Activated effector memory CD4-positive, alpha-beta T cell treated with anti-CD3 and anti-CD28 coated beads, Interleukin-2, amount 50 U/mL, for 16 hours (primary cell): Measurements from ENCODE around the gene CFAP46.
"Not testable (repeated sequence)": the region's sequence is repeated elsewhere in the genome, so short reads cannot be mapped to it uniquely, and the experiment has no call there.

Experiments used
- DNase-seq: peaks from one replicate; pipeline ENCODE4 v3.0.0-alpha.2; 2020

The CFAP46 gene

DNA sequence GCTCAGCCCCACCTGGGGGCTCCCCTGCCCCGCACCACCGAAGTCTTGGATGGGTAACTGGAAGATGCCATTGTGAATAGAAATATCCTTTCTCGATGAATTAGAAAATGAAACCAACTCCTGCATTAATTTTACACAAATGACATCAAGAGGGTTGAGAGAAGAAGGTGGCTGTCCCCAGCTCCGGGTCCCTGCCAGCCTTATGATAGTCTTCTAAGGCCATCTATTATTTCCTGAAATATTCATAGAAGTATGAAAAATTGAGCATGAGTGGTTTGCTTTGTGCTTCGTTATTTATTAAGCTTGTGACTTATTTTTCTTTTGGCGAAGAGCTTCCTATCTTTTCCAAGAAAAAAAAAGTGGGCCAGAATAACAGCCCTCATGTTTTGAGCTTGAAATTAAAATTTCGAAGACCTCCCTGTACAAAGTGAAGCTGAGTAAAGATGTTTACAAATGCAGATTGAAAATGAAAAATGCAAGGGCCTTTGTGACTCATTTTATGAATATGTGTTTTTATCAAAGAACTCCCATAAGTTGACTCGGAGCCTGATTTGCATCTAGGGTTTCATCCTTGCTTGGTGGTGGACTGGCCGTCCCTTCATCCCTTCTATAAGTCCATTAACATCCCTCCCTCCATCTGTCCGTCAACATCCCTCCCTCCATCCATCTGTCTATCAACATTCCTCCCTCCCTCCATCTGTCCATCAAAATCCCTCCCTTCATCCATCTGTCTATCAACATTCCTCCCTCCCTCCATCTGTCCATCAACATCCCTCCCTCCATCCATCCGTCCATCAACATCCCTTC, 20.5 kb upstream of the CFAP46 start:
- no peak for DNase-seq

DNA sequence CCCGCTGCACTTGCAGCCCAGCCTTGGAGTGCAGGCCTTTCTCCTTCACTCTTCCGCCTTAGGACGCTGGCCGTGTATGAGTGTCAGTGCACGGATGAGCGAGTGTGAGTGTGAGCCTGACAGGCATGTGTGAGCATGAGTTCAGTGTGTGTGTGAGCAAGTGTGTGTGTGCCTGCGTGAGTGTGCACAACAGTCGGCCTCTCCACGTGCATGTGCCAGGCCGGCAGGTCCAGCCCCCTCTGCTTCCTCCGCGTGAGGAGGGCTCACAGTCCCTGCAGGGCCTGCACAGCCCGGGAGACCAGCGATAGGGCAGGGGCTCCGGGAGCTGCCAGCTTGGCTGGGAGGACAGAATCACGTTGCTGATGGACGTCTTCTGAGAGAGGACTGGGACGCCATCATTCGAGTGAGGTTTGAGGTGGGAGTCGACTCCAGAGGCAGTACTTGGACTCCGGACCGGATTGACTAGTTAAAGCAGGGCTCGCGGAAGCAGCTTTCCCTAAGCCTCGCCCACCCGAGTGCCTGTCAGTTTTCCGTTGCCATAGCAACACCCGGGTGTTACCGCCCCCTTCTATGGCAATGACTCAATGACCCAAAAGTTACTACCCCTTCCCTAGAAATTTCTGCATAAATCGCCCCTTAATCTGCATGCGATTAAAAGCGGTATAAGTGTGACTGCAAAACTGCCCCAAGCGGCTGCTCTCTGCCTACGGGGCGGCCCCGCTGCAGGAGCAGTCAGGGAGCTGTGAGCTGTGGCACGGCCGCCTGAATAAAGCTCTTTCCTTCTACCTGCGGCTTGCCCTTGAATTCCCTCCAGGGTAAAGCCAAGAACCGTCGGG, 19.6 kb upstream of the CFAP46 start:
- peak; percentile 86 for DNase-seq

DNA sequence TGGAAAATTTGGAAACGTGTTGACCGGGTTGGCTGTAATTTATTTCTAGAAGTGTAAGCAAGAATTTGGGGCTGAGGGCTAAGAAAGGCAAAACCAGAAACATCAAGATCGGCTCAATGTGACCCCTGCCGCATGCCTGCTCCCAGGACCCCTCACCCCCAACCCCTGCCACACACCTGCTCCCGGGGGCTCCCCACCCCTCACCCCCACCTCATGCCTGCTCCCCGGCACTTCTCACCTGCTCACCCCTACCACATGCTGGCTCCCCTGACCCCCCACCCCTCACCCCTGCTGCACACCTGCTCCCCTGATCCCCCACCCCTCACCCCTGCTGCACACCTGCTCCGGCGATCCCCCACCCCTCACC, 19.0 kb upstream of the CFAP46 start:
- peak; percentile 38 for DNase-seq

DNA sequence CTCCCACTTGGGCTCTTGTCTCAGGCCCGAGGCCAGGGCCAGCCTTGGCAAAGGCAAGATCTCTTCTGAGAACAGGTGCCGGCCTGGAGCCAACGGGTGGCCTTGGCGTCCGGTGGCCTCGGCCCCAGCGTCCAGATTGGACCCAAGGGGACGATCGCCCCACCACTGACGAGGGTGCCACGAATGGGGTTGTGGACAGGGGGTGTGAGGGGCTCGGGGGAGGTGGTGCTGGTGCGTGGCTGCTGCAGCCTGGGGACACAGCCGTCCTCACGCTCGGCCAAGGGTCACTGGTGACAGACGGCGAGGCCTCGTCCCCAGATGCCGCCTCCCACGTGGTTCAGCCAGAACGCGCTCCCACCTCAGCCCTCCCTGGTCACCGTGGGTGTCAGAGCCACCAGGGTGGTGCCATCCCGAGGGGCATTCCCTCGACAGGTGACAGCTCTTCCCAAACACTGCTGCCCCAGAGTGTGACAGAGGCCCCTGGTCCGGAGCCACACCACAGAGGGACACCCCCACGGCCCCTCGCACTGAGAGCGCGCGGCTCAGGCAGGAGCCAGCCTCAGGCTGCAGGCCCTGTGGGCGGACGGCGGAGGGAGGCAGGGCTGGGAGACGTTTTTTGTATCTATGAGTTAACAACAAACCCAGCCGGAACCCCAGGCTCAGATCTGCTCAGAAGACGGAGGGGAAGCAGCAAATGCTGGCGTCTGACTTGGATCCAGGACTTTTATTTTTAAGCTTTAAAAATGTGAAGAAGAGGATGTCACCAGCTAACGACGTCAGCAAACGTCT, 18.5 kb upstream of the CFAP46 start:
- DNase-seq = peak; percentile 61

DNA sequence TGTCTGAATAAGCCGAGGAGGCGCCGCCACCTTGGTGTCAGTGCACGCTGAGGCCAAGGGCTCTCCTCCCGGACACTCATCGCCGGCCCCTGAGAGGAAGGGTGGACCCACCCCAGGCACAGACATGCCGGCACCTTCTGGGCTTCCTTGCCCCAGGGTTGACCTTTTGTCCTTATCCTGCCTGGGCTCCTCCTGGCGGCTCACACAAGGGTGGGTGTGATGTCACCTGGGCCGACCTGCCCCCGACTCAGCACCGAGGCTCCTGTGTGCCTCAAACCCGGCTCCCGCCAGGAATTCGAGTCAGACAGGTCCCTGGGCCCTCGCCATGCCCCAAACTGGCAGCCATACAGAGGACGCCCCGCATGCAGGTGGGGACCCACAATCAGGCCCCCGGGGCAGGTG, 17.7 kb upstream of the CFAP46 start:
- peak; percentile 61 for DNase-seq

DNA sequence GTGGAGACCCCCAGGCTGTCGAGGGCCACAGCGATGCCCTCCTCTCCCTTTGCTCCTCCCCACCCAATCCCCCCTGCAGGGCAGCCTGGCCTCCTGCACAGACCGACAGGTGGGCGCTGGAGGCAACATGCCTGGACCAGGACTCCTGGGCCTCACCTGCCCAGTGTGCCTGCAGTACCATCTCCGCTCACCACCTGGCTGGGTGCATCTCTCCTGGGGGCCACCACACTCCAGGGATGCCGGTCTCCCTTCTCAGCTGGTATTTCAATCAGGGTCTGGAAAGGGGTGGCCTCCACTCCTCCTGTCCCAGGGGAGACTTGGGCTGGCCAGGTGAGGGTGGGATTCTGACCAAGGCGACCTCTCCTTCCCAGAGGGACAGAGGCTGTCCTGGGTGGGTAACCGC, 17.2 kb upstream of the CFAP46 start:
- DNase-seq = peak; percentile 51

DNA sequence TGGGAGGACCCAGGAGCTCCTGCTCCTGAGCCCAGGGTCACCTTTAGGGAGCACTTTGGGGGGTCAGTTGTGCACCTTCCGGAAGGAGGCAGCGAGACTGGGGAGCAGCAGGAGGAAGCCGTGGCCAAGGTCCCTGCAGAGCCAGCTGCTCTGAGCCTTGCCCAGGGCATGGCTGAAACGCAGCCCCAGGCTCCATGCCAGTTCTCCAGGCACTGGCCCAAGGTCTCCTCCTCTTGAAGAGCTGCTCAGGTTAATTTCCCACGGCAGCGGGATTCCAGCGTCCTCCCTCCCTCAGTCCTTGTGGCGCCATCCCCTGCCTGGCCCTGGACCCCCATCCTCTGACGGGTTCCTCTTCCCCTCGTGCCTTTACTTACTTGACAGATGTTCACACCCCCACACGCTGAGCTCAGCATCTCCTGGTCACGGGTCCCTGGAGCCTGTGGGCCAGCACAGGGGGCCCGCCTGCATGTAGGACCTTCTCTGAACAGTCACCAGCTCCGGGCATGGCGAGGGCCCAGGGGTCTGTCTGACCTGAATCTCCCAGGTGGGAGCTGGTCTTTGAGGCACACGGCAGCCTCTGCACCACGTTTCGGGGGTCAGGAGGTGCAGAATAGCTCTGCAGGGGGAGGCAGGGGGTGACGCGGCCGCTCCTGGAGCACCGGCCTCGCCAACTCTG, 16.7 kb upstream of the CFAP46 start:
- peak; percentile 57 for DNase-seq

DNA sequence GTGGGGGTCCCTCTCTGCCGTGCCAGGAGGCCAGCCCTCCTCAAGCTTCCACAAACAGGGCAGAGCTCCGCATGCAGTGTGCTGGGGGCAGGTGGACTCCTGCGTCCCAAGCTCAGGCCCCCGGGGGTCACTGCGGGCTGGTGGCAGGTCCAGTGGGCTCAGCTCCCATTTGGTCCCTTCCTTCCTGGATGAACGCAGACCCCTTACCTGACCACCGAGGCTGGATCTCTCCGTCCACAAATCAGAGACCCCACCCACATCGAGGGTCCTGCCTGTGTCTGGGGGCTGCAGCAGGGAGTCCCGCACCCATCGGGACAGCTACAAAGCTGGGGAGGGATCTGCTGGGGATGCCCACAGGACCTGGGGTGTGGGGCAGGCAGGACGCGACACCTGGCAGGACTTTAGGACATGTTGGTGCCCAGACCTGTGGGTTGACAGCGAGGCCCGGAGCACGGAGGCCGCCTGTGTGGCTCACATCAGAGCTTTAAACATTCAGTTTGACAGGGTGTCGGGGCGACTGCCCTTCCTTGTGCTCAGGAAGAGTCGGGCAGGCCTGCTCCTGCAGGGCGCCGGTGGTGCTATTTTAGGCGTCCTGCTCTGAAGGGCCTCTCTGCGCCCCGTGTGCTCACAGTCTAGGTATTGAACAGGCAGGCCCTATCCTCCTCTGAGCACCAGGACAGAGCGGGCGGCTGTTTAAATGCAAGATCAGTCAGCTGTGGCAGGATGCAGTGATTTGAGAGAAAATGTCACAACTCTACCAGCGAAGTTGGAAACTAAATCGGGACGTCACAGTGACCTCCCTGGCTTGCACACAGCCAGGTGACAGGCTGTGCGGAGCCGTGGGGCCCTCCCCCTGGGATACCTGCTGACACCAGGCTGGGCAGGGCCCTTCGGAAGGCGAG, 15.9 kb upstream of the CFAP46 start:
- peak; percentile 52 for DNase-seq

DNA sequence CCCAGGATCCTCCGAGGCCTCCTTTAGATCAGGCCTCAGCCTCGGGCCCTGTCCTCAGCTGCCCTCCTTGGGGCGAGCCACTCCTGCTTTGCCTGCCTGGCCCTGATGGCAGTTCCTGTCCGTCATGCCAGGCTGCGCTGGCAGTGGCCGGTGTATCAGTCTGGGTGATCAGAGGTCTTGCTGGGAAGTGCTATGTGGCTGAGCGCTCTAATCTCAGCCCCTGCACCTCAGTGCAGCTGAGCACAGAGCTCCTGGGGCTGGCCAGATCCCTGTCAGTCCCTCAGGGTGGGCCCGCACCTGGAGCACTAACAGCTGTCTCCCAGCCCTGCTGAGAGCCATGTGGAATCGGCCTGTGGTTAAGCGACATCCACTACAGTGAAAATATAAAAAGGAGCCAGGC, 14.8 kb upstream of the CFAP46 start:
- peak; percentile 47 for DNase-seq

DNA sequence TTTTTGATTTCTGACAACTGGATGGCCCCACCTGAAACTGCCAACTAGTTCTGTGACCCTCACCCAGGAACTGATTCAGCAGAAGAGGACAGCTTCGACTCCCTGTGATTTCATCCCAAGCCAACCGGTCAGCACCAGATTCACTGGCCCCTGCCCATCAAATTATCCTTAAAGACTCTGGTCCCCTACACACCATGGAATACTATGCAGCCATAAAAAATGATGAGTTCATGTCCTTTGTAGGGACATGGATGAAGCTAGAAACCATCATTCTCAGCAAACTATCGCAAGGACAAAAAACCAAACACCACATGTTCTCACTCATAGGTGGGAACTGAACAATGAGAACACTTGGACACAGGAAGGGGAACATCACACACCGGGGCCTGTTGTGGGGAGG, 13.9 kb upstream of the CFAP46 start:
- DNase-seq = not testable (repeated sequence)

DNA sequence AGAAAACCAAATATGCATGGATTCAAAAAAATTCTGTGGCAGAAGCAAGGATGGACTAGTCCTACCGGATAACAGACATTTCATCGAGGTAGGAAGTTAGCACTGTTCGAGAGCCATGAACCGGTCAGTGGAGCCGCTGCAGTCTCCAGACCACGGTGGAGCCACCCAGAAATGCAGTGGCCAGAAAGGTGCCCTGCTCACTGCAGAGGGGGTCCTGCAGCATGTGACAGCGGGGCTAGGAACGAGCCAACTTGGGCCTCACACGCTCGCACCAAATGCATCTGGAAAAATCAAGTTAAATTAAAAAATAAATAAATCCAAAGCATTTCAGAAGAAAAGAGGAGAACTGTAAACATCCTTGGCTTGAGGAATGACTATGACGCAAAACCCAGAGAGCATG, 13.1 kb upstream of the CFAP46 start:
- peak; percentile 44 for DNase-seq

DNA sequence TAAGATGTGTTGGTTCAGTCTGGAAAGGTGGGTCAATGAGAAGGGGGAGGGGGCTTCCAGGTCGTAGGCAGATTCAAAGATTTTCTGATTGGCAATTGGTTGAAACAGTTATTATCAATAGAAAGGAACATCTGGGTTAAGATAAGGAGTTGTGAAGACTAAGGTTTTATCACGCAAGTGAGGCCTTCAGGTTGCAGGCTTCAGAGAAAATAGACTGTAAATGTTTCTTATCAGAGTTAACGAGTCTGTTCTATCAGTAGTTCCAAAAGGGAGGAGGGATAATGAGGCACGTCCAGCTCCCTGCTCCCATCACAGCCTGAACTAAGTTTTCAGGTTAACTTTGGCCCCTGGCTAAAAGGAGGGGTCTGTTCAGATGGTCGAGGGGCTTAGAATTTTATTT, 11.1 kb upstream of the CFAP46 start:
- no peak for DNase-seq

DNA sequence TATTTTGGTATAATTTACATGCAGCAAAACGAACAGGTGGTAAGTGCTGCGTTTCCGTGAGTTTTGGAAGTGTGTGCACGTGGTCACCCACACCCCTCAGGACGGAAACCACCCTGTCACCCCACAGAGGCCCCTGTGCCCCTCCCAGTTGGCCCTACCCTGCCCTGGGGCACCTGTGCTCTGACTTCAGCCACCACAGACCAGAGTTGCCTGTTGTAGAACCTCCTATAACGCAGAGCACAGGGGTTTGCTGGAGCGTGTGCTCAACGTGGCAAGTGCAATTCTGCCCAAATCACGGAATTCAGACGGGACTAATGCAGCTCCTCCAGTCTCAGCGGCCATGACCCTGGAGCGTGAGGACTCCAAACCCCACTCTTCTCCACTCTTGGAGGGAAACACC, 9.6 kb upstream of the CFAP46 start:
- no peak for DNase-seq

DNA sequence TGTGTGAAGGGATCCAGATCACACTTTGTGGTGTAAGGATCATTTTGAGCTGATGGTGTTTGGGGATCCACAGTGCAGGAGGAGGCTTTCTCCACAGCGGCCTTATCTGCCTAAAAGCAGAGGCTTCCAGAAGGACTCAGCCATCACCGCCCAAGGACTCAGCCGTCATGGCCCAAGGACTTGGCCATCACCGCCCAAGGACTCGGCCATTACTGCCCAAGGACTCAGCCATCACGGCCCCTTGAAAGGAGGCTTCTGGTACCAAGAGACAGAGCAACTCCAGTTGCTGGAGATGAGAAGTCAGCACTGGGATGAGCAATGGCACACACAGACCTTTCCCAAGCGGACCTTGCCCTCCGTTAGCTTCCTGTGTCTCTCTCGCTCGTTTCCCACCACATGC, 6.0 kb upstream of the CFAP46 start:
- no peak for DNase-seq

DNA sequence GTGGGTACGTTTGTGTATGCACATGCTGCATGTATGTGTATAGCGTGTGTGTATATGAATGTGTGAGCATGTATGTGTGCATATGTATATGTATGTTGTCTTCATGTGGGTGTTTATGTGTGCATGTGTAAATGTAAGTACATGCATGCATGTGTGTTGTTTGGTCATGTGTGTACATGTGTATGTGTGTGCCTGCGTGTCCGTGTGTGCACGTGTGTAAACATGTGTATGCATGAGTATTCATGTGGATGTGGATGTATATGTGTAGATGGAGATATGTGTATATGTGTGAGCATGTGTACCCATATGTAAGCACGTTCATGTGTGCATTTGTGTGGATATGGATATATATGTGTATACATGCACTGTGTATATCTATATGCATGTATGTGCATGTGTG, 5.5 kb upstream of the CFAP46 start:
- no peak for DNase-seq

DNA sequence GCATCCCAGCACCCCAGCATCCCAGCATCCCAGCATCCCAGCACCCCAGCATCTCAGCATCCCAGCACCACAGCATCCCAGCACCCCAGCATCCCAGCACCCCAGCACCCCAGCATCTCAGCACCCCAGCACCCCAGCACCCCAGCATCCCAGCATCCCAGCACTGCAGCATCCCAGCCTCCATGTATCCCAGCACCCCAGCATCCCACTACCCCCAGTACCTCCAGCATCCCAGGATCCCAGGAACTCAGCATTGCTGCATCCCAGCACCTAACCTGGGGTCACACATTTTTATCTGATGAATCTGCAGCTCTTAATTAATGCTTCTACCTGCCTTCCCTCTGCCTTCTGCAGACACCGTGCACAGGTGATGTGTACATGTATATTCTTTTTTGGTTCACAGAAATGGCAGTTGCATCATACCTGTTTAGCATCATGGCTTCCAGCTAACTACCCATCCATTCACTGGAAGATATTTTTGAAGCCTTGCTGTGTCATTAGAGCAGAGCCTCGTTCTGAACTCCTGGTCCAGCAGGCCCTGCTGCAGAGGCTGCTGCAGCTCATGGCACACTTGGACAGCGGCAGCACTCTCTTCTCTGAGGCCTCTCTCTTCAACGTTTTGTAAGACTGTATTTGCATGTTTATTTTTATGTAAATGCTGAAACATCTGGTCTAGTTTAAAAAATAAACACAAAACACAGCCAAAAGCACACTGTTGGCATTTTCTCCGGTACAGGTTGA, 4.6 kb upstream of the CFAP46 start:
- DNase-seq = no peak

DNA sequence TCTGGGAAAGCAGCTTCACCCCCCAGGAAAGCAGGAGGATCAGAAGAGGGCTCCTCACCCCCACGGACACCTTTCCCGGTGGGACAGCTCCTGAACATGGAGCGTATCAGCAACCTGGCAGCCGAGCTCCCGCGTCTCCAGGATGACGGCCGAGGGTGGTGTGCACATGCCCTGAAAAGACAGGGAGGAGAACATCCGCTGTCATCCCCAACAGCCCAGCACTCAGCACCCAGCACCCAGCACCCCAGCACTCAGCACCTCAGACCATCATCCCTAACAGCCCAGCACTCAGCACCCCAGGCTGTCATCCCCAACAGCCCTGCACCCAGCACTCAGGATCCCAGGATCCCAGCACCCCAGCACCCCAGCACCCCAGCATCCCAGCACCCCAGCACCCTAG, 3.9 kb upstream of the CFAP46 start:
- peak; percentile 45 for DNase-seq

DNA sequence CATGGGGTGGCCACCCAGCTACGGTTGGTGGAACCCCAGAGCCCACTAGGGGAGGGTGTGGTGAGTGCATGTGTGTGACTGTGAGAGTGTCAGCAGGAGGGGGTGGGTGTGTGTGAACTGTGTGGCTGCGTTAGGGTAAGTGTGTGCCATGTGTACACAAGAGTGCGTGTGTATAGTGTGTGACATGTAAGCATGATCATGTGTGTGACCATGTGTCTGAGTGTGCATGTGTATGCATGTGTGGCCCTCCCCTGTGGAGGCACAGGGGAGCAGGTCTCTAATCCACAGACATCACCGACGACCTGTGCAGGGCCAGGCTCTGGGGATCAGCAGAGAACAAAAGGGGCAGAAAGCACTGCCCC, 3.5 kb upstream of the CFAP46 start:
- peak; percentile 45 for DNase-seq

DNA sequence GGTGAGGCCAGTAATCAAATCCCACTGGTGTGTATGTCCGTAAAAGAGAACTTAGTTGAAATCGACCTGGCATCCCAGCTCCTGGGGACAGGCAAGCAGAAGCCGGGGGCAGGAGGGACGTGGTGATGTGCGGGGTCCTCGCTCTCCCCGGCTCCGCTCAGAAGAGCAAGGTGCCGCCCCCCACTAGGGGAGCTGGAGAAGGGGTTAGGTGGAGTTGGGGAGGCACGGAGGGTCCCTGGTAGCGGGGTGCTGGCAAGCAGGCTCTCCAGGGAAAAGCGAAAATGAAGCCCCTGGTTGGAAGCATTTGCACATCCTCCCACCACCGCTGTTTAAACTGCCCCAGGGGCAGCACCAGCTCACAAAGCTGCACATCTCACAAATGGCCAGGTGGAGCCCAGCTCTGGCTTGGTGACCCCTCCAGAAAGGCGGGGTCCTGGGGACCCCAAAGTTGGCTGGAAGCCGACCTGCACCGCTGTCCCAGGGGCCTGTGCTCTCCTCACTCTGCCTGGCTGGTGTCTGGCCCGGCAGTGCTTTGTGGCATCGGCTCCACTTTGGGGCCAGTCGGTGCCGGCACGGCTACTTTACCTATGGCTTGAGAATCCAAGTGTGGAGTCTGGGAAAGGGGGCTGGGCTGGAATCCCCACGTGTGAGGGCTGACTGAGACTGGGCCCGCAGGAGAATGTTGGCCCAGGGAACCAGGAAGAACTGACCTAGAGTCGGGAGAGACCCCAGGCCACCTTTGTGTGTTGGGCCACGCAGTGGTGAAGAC, 2.9 kb upstream of the CFAP46 start:
- peak; percentile 54 for DNase-seq

DNA sequence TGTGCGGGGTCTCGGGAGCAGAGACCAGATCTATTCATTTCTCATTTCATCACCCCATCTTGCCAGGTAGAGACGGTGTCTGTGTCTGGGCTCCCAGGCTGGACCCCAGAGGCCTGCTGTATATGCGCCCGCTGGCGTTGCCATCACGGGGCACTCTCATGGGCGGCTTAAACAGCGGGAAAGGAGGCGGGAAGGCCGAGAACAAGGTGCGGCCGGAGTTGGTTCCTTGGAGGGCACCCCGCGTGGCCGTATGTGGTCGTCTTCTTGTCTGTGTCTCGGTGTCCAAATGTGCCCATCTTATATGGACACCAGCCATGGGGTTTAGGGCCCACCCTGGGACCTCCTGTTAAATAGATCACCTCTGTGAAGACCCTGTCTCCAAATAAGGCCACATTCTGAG, 2.1 kb upstream of the CFAP46 start:
- DNase-seq = peak; percentile 49
